Gastroesophageal sphincter (tissue), 4 donors: ENCODE results near the gene PRUNE1. TPM values are rescaled to one million over a fixed set of nuclear protein-coding genes. Genes with fewer than 3 reads are reported as not detected.
A peak's percentile ranks its signal among the peaks of the same experiment; 100 is the strongest.

Experiments used
- ATAC-seq: fragments of 150-250 bp; one replicate; pipeline ENCODE4 v1.9.1; 2016; ENCODE audit warnings: mild to moderate bottlenecking, moderate library complexity
- H3K27ac ChIP-seq, 4 donors: fragments of 200-600 bp; sonication (generic) in 3 of 4; 1 replicate in 3 of 4; 2 replicates in 1 of 4; pipeline ENCODE4 v1.5.1; 2016 to 2019
- H3K27me3 ChIP-seq: fragments of 200-600 bp; sonication (generic); one replicate; pipeline ENCODE4 v1.5.1; 2019
- H3K36me3 ChIP-seq, 2 donors: fragments of 200-600 bp; sonication (generic); one replicate each; pipeline ENCODE4 v1.5.1; 2019; ENCODE audit warnings: control low read depth in 1 of 2
- H3K4me1 ChIP-seq, 3 donors: fragments of 200-600 bp; sonication (generic); 1 replicate in 2 of 3; 2 replicates in 1 of 3; pipeline ENCODE4 v1.5.1; 2016 to 2019; ENCODE audit warnings: control low read depth in 2 of 3
- H3K4me3 ChIP-seq, 2 donors: fragments of 200-600 bp; sonication (generic); one replicate each; pipeline ENCODE4 v1.5.1; 2019; ENCODE audit warnings: mild to moderate bottlenecking in 1 of 2, moderate library complexity in 1 of 2
- H3K9me3 ChIP-seq, 3 donors: fragments of 200-600 bp; sonication (generic); one replicate each; pipeline ENCODE4 v1.5.1; 2017 to 2019; ENCODE audit warnings: control low read depth in 2 of 3
- EP300 ChIP-seq: sonication (generic); formaldehyde crosslinking; IDR thresholded peaks from one replicate; pipeline ENCODE4 v1.6.1; 2017; ENCODE audit warnings: antibody characterized with exemption, mild to moderate bottlenecking
- POLR2A ChIP-seq, 2 donors: fragments of 450-650 bp; IDR thresholded peaks; one replicate each; pipeline ENCODE4 v1.6.1; 2017; ENCODE audit warnings: antibody characterized with exemption in 2 of 2, mild to moderate bottlenecking in 2 of 2, moderate library complexity in 1 of 2
- POLR2AphosphoS5 ChIP-seq: sonication (generic); formaldehyde crosslinking; IDR thresholded peaks from one replicate; pipeline ENCODE4 v1.6.1; 2017; ENCODE audit warnings: antibody characterized with exemption
- WGBS, 2 donors: methylation state at CpG; one replicate each; pipeline ENCODE4 v1.1.5; 2018; ENCODE audit warnings: low coverage in 1 of 2; 5-methylcytosine and 5-hydroxymethylcytosine counted together
- total RNA-seq, 4 donors: library from RNA; depleted of rRNA; stranded (reverse); fragments of >200 nt; gene quantifications; one replicate each; pipeline ENCODE4 v1.1.0, GENCODE V29; 2016
- TF ChIP-seq, protein P1 (sequence below), 4 experiments: fragments of 200-600 bp in 2 of 4; fragments of 450-650 bp in 2 of 4; sonication (generic) in 1 of 4; IDR thresholded peaks; one replicate each; pipeline ENCODE4 v1.5.1; 2017 to 2019; ENCODE audit warnings: antibody characterized with exemption in 4 of 4, mild to moderate bottlenecking in 2 of 4, moderate library complexity in 2 of 4

The PRUNE1 gene
- total RNA-seq, 4 donors from 2014 or later, result 24.2 to 28.9 (median 26.7) TPM

DNA sequence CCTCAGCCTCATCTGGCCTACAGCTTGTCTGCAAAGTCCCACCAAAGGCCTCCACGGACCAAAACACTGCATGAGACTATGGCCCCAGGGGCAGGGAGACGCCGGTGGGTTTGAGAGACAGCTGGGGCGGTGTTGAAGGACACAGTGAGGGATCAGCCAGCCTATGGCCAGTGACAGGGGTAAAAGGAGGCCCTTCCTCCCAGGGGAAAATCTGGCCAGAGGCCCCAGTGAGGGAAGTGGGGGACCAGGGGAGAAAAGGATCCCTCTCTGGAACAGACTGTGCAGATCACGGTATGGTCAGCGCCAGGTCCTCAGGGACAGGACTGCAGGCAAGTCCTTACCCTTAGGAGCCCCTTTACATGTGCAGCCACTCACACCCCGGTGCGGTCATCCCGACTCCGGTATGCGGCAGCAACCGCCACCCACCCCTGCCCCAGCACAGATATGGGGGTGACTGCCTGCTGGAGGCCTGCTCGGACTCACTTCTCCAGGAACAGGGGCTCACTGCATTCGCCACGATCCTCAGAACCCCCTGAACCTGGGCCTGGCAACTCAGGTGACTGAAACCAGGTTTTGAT lies 34.9 kb upstream of the PRUNE1 start:
- no peak for TF ChIP-seq POLR2A (IDR thresholded peaks at IDR 0.05)
- TF ChIP-seq POLR2AphosphoS5, result no peak
- no peak for TF ChIP-seq EP300
- TF ChIP-seq, protein P1, sequence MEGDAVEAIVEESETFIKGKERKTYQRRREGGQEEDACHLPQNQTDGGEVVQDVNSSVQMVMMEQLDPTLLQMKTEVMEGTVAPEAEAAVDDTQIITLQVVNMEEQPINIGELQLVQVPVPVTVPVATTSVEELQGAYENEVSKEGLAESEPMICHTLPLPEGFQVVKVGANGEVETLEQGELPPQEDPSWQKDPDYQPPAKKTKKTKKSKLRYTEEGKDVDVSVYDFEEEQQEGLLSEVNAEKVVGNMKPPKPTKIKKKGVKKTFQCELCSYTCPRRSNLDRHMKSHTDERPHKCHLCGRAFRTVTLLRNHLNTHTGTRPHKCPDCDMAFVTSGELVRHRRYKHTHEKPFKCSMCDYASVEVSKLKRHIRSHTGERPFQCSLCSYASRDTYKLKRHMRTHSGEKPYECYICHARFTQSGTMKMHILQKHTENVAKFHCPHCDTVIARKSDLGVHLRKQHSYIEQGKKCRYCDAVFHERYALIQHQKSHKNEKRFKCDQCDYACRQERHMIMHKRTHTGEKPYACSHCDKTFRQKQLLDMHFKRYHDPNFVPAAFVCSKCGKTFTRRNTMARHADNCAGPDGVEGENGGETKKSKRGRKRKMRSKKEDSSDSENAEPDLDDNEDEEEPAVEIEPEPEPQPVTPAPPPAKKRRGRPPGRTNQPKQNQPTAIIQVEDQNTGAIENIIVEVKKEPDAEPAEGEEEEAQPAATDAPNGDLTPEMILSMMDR (IDR thresholded peaks at IDR 0.05), result no peak
- WGBS, 2 donors, result 7 to 9% methylated on average over 4 to 5 of the region's 15 CpGs
- H3K4me3 ChIP-seq, result peak overlapping the region; percentile 78 to 93
- H3K27ac ChIP-seq, result peak overlapping the region; percentile 77 to 98 (median 96)
- ATAC-seq, result no peak
- H3K4me1 ChIP-seq, result peaks cover 10 to 84% (median 32%) of the 10 kb centered on the region in 3 donors
- H3K9me3 ChIP-seq, result no peaks in the 10 kb centered on the region
- H3K36me3 ChIP-seq, result peaks cover 0 to 9% of the 10 kb centered on the region in 2 donors
- no peaks in the 10 kb centered on the region for H3K27me3 ChIP-seq

DNA sequence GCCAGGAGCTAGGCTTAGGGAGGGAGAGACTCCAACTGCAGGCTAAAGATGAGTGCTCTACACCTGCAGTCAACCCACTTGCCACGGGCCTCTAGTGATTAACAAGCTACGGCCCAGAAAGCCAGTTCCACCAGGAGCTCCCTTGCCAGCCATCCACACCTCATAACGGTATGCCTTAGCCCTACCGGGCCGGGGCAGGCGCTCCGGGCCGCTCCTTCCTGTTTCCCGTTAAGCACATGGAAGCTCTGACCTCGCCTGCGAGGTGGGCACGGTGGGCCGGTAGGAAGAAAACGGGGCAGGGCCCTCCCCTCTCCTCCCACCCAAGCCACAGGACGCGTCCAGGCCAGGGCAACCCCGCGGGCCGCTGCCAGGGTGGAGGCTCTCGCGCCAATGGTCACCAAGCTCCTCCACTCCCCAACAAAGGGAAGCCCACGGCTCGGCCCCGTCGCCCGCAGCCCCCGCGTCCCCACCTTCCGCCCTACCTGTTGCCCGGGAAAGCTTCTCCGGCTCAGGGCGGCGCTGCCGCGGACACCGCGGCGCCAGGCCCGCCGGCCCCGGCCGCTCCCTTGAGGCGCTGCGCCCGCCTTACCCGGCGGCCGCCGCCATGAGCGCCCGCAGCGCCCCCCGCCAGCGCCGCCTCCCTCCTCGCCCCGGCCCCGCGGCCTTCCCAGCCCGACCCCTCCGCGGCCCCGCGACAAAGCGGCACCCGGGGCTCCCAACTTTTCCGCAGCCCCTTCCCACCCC lies 34.2 kb upstream of the PRUNE1 start:
- WGBS, 2 donors, result no CpG with 5 or more reads among the region's 67 CpGs
- Histone ChIP-seq H3K36me3 (peaks cover 0 to 2% of the 10 kb centered on the region in 2 donors), H3K27me3 (no peaks in the 10 kb centered on the region), H3K9me3 (no peaks in the 10 kb centered on the region), H3K4me3 (peak overlapping the region; percentile 78 to 93), H3K27ac (peak overlapping the region; percentile 77 to 98 (median 96)), H3K4me1 (peaks cover 10 to 84% (median 33%) of the 10 kb centered on the region in 3 donors)
- peak; percentile 34 for ATAC-seq
- no peak for TF ChIP-seq POLR2AphosphoS5
- TF ChIP-seq, protein P1 (IDR thresholded peaks at IDR 0.05), result peak in 1 of 4 experiments; percentile 1

DNA sequence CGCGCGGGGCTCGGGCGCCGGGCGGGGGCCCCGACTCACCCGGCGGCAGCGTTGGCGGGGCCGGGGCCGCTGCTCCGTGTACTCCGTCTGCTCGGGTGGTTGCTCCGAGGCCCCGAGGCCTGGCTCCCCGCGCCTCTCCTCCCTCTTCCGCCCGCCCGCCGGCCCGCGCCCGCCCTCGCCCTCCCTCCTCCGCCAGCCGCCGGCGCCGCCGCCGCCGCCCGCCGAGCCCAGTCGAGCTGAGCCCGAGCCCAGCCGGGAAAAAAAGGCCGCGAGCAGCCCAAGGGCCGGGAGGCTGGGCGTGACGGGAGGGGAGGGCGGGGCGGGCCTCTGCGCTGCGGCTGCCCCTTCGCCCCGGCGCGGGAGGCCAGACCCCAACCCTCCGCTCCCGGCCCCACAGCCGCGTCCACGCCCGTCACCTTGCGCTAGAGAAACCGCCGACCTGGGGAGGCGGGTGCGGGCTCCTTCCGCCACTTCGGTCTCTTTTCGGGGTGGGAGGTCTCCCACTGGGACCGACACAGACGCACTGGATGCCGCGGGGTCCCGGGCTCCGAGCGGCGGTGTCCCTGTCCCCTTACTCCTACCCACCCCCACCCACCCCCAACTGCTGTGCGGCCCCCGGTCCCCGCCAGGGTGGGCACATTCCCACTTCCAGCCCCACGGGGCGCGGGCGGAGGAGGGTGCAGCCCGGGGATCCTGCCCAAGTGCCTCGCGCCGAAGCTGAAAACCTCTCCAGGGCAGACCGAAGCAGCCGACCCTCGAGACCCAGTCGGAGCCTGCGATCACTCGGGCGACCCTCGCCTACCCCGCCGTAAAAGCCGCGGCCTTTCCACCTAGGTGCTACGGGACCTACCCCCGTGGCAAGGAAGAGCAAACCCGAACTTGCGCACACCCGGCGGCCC lies 33.4 kb upstream of the PRUNE1 start, which contains the start of gene CERS2:
Gene CERS2 (minus strand): TSS at position 256 of the 899 bp plus-strand sequence. CDS start 5,745 bp downstream, outside the sequence.
- H3K27me3 ChIP-seq, result no peaks in the 10 kb centered on the region
- ATAC-seq, result peak; percentile 85
- TF ChIP-seq POLR2A (IDR thresholded peaks at IDR 0.05) (peak; percentile 68 to 70), EP300 (no peak)
- TF ChIP-seq, protein P1 (IDR thresholded peaks at IDR 0.05), result no peak
- peak within 1 kb of the TSS; percentile 81 to 98 (median 96) for H3K27ac ChIP-seq
- H3K9me3 ChIP-seq, result no peaks in the 10 kb centered on the region
- H3K4me1 ChIP-seq, result peaks cover 10 to 84% (median 37%) of the 10 kb centered on the region in 3 donors
- WGBS, 2 donors, result 27% methylated on average over 10 of the region's 106 CpGs; no CpG with 5 or more reads in 1 of the 2 donors
- H3K36me3 ChIP-seq, result no peaks in the 10 kb centered on the region
- peak within 1 kb of the TSS; percentile 78 to 93 for H3K4me3 ChIP-seq

DNA sequence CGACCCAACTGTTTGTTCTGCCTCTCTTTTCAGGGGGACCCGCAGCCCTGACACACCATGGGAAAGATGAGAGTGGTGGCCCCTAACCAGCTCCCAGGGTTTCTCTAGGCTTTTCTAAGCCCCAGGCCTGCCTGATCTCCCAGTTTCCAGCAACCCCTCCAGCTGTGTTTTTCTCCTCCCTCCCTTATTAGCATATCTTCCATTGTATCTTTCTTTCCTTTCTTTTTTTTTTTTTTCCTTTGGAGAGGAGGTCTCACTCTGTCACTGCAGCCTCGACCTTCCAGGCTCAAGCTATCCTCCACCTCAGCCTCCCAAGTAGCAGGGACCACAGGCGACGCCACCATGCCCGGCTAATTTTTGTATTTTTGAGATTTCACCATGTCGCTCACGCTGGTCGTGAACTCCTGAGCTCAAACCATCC lies 31.8 kb upstream of the PRUNE1 start:
- H3K36me3 ChIP-seq, result no peaks in the 10 kb centered on the region
- H3K4me3 ChIP-seq, result no peak overlapping the region
- H3K27ac ChIP-seq, result peak overlapping the region in 2 of 4 donors; percentile 71 to 95
- TF ChIP-seq, protein P1 (IDR thresholded peaks at IDR 0.05), result no peak
- TF ChIP-seq POLR2AphosphoS5 (no peak), POLR2A (IDR thresholded peaks at IDR 0.05) (no peak)
- 93 to 100% methylated on average over 2 to 5 of the region's 9 CpGs for WGBS, 2 donors
- no peak for ATAC-seq
- H3K27me3 ChIP-seq, result no peaks in the 10 kb centered on the region
- H3K9me3 ChIP-seq, result no peaks in the 10 kb centered on the region
- H3K4me1 ChIP-seq, result peaks cover 10 to 76% (median 25%) of the 10 kb centered on the region in 3 donors
